Neural progenitor cell (in vitro differentiated cells): ENCODE results near the gene NFIL3. TPM values are rescaled to one million over a fixed set of nuclear protein-coding genes. Genes with fewer than 3 reads are reported as not detected.
"Not testable (repeated sequence)": the region's sequence is repeated elsewhere in the genome, so short reads cannot be mapped to it uniquely, and the experiment has no call there.

Experiments
- DNase-seq: peaks from one replicate; pipeline ENCODE4 v3.0.0-alpha.2; 2016; ENCODE audit warnings: low spot score
- H2AFZ ChIP-seq: fragments of 200-600 bp; sonication (generic); replicated peaks from 2 replicates; pipeline ENCODE4 v1.6.1; 2016; ENCODE audit warnings: antibody characterized with exemption
- H3F3A ChIP-seq: fragments of 200-600 bp; sonication (generic); 2 replicates; pipeline ENCODE4 v1.6.1; 2016; ENCODE audit warnings: antibody characterized with exemption, low read depth
- H3K27ac ChIP-seq: fragments of 200-600 bp; sonication (generic); 2 replicates; pipeline ENCODE4 v1.5.1; 2016; ENCODE audit warnings: mild to moderate bottlenecking
- H3K27me3 ChIP-seq: fragments of 200-600 bp; sonication (generic); 2 replicates; pipeline ENCODE4 v1.6.1; 2016; ENCODE audit warnings: mild to moderate bottlenecking, moderate library complexity
- H3K36me3 ChIP-seq: fragments of 200-600 bp; sonication (generic); 2 replicates; pipeline ENCODE4 v1.5.1; 2016
- H3K4me1 ChIP-seq: fragments of 200-600 bp; sonication (generic); 2 replicates; pipeline ENCODE4 v1.6.1; 2016; ENCODE audit warnings: mixed run types
- H3K4me2 ChIP-seq: fragments of 200-600 bp; sonication (generic); 2 replicates; pipeline ENCODE4 v1.6.1; 2016
- H3K4me3 ChIP-seq: fragments of 200-600 bp; sonication (generic); 2 replicates; pipeline ENCODE4 v1.5.1; 2016
- H3K79me2 ChIP-seq: fragments of 200-600 bp; sonication (generic); 2 replicates; pipeline ENCODE4 v1.6.1; 2016; ENCODE audit warnings: low read depth
- H3K9ac ChIP-seq: fragments of 200-600 bp; sonication (generic); 2 replicates; pipeline ENCODE4 v1.6.1; 2016
- H3K9me3 ChIP-seq: fragments of 200-600 bp; sonication (generic); 2 replicates; pipeline ENCODE4 v1.5.1; 2016; ENCODE audit warnings: low read depth
- H4K20me1 ChIP-seq: fragments of 200-600 bp; sonication (generic); 2 replicates; pipeline ENCODE4 v1.6.1; 2016; ENCODE audit warnings: low read depth
- H3K27ac Mint-ChIP-seq: 3 replicates; pipeline ENCODE4 v1.8.0; 2021; ENCODE audit warnings: mixed read lengths
- H3K27me3 Mint-ChIP-seq: 2 replicates; pipeline ENCODE4 v1.8.0; 2022; ENCODE audit warnings: low read depth, mild to moderate bottlenecking, inconsistent platforms, moderate library complexity, mixed read lengths; ENCODE audit not compliant: insufficient read depth
- H3K36me3 Mint-ChIP-seq: 3 replicates; pipeline ENCODE4 v1.8.0; 2021; ENCODE audit warnings: mixed read lengths
- H3K4me1 Mint-ChIP-seq: 3 replicates; pipeline ENCODE4 v1.8.0; 2021; ENCODE audit warnings: mixed read lengths
- H3K4me3 Mint-ChIP-seq: 3 replicates; pipeline ENCODE4 v1.8.0; 2021; ENCODE audit warnings: mild to moderate bottlenecking, moderate library complexity, mixed read lengths
- H3K9me3 Mint-ChIP-seq: 3 replicates; pipeline ENCODE4 v1.8.0; 2020; ENCODE audit warnings: mixed read lengths
- EZH2 ChIP-seq: fragments of 200-600 bp; sonication (generic); IDR thresholded peaks from 2 replicates; pipeline ENCODE4 v1.6.1; 2017; ENCODE audit warnings: antibody characterized with exemption, mild to moderate bottlenecking, moderate library complexity
- EZH2phosphoT487 ChIP-seq: fragments of 200-600 bp; sonication (generic); IDR thresholded peaks from 2 replicates; pipeline ENCODE4 v1.6.1; 2017; ENCODE audit warnings: antibody characterized with exemption
- total RNA-seq: library from RNA; depleted of rRNA; stranded (reverse); fragments of >200 nt; gene quantifications from 2 replicates; pipeline ENCODE4 v1.2.3, GENCODE V29; 2015; ENCODE audit warnings: low replicate concordance
- TF ChIP-seq, protein P1 (sequence below): fragments of 200-600 bp; sonication (generic); IDR thresholded peaks from 2 replicates; pipeline ENCODE4 v1.5.1; 2017; ENCODE audit warnings: antibody characterized with exemption, mild to moderate bottlenecking

Gene NFIL3
- total RNA-seq, 1 donor from 2014 or later: 22.3 TPM

DNA sequence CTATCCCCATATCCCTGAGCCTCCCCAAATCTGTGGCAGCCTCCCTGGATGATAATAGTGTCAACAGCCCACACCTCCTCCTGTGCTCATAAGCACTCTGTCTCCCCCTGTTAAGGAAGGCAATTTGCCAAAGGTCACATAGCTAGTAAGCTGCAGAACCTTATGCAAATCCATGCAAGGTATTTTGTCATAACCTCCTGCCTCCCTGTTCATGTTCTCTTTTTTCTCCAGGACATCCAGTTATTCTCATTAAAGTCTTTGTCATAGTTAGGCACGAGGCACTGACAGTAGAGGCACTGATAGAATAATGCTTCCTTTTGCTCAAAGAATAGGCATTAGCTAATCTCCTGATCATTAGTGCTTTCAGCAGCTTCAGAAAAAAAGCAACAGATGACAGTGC is 51.7 kb downstream of the NFIL3 start:
- H3K9ac ChIP-seq: no peak overlapping the region
- TF ChIP-seq, protein P1, sequence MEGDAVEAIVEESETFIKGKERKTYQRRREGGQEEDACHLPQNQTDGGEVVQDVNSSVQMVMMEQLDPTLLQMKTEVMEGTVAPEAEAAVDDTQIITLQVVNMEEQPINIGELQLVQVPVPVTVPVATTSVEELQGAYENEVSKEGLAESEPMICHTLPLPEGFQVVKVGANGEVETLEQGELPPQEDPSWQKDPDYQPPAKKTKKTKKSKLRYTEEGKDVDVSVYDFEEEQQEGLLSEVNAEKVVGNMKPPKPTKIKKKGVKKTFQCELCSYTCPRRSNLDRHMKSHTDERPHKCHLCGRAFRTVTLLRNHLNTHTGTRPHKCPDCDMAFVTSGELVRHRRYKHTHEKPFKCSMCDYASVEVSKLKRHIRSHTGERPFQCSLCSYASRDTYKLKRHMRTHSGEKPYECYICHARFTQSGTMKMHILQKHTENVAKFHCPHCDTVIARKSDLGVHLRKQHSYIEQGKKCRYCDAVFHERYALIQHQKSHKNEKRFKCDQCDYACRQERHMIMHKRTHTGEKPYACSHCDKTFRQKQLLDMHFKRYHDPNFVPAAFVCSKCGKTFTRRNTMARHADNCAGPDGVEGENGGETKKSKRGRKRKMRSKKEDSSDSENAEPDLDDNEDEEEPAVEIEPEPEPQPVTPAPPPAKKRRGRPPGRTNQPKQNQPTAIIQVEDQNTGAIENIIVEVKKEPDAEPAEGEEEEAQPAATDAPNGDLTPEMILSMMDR: no peak
- TF ChIP-seq EZH2 (no peak), EZH2phosphoT487 (no peak)
- no peaks in the 10 kb centered on the region for H3F3A ChIP-seq
- peaks cover 4% of the 10 kb centered on the region for H3K27me3 Mint-ChIP-seq
- H3K27ac Mint-ChIP-seq: no peak overlapping the region
- peaks cover 6% of the 10 kb centered on the region for H3K4me1 ChIP-seq
- no peaks in the 10 kb centered on the region for H3K36me3 Mint-ChIP-seq
- H4K20me1 ChIP-seq: no peaks in the 10 kb centered on the region
- H3K36me3 ChIP-seq: no peaks in the 10 kb centered on the region
- no peak overlapping the region for H3K4me3 Mint-ChIP-seq
- no peaks in the 10 kb centered on the region for H3K79me2 ChIP-seq
- no peaks in the 10 kb centered on the region for H3K27me3 ChIP-seq
- no peak overlapping the region for H3K4me2 ChIP-seq
- no peak overlapping the region for H3K4me3 ChIP-seq
- no peak overlapping the region for H3K27ac ChIP-seq
- H2AFZ ChIP-seq: peak overlapping the region; percentile 17
- no peak for DNase-seq
- H3K4me1 Mint-ChIP-seq: no peaks in the 10 kb centered on the region
- H3K9me3 ChIP-seq: no peaks in the 10 kb centered on the region
- peaks cover 2% of the 10 kb centered on the region for H3K9me3 Mint-ChIP-seq

DNA sequence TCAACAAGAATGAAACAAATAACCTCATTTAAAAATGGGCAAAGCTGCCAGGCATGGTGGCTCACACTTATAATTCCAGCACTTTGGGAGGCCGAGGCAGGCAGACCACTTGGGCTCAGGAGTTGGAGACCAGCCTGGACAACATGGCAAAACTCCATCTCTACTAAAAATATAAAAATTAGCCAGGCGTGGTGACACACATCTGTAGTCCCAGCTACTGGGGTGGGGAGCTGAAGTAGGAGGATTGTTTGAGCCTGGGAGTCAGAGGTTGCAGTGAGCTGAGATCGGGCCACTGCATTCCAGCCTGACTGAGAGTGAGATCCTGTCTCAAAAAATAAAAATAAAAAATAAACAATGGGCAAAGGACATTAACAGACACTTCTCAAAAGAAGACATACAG is 53.6 kb downstream of the NFIL3 start:
- H3K4me1 Mint-ChIP-seq, H2AFZ ChIP-seq, H3K27me3 ChIP-seq, H3K4me1 ChIP-seq, H3F3A ChIP-seq, DNase-seq, H3K4me2 ChIP-seq, H3K36me3 ChIP-seq, H4K20me1 ChIP-seq, H3K4me3 Mint-ChIP-seq, H3K9me3 Mint-ChIP-seq, H3K27me3 Mint-ChIP-seq, H3K36me3 Mint-ChIP-seq, H3K9ac ChIP-seq, H3K4me3 ChIP-seq, H3K27ac ChIP-seq, H3K9me3 ChIP-seq, H3K79me2 ChIP-seq, H3K27ac Mint-ChIP-seq: not testable (repeated sequence)

DNA sequence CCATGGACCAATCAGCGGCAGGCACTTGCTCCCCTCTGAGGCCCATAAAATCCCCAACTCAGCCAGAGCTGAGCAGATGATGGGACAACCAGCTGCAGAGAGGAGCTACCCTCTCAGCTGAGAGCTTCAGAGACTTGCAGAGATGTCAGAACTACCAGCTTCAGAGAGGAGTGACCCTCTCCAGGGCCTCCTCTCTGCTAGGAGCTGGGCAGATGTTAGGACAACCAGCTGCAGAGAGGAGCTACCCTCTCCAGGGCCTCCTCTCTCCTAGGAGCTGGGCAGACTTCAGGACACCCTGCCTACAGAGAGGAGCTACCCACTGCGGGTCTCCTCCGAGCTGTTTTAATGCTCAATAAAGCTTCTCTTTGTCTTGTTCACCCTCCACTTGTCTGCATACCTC is 58.9 kb downstream of the NFIL3 start:
- Histone ChIP-seq H4K20me1 (peaks cover 14% of the 10 kb centered on the region), H3K9me3 (no peaks in the 10 kb centered on the region), H3K4me3 (no peak overlapping the region), H3F3A (peaks cover 9% of the 10 kb centered on the region), H3K79me2 (peaks cover 19% of the 10 kb centered on the region), H2AFZ (no peak overlapping the region), H3K27ac (no peak overlapping the region), H3K4me2 (no peak overlapping the region), H3K36me3 (no peaks in the 10 kb centered on the region), H3K9ac (no peak overlapping the region), H3K4me1 (peaks cover 12% of the 10 kb centered on the region), H3K27me3 (no peaks in the 10 kb centered on the region)
- DNase-seq: no peak
- TF ChIP-seq EZH2phosphoT487 (no peak), EZH2 (no peak)
- TF ChIP-seq, protein P1: no peak
- H3K27ac Mint-ChIP-seq: no peak overlapping the region
- H3K4me1 Mint-ChIP-seq: peaks cover 17% of the 10 kb centered on the region
- H3K9me3 Mint-ChIP-seq: peaks cover 7% of the 10 kb centered on the region
- H3K27me3 Mint-ChIP-seq: peaks cover 2% of the 10 kb centered on the region
- peaks cover 2% of the 10 kb centered on the region for H3K36me3 Mint-ChIP-seq
- no peak overlapping the region for H3K4me3 Mint-ChIP-seq

DNA sequence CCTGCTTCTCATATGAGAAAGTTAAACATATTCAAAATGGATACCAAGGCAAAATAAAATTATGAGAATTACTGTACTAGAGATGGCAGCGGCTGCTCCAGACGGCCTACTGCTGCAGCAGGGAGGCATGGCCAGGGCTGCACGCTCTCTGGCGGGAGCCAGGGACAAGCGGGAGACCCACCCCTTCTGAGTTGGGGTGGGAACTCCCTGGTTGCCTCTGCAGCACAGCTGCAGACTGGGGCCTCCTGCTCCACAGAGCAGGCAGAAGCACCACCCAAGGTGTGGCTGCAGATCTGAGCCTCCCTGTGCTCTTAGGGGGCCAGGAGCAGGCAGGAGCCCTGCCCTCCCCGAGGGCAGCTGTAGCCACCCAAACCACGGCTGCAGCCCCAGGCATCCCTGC is 59.6 kb downstream of the NFIL3 start:
- Histone ChIP-seq H3K79me2 (peaks cover 26% of the 10 kb centered on the region), H3K4me3 (no peak overlapping the region), H3K9ac (no peak overlapping the region), H3K36me3 (no peaks in the 10 kb centered on the region), H4K20me1 (peaks cover 14% of the 10 kb centered on the region), H3F3A (peaks cover 9% of the 10 kb centered on the region), H3K4me2 (no peak overlapping the region), H2AFZ (no peak overlapping the region), H3K9me3 (no peaks in the 10 kb centered on the region), H3K4me1 (peaks cover 12% of the 10 kb centered on the region), H3K27me3 (no peaks in the 10 kb centered on the region), H3K27ac (no peak overlapping the region)
- TF ChIP-seq EZH2 (no peak), EZH2phosphoT487 (no peak)
- TF ChIP-seq, protein P1: no peak
- no peak overlapping the region for H3K27ac Mint-ChIP-seq
- H3K4me3 Mint-ChIP-seq: no peak overlapping the region
- peaks cover 2% of the 10 kb centered on the region for H3K36me3 Mint-ChIP-seq
- peaks cover 7% of the 10 kb centered on the region for H3K9me3 Mint-ChIP-seq
- peaks cover 19% of the 10 kb centered on the region for H3K4me1 Mint-ChIP-seq
- H3K27me3 Mint-ChIP-seq: peaks cover 2% of the 10 kb centered on the region
- no peak for DNase-seq
